Endothelial cell of umbilical vein (primary cell): ENCODE results near the gene NCBP1. TPM values are rescaled to one million over a fixed set of nuclear protein-coding genes. Genes with fewer than 3 reads are reported as not detected.

Experiments used
- BruUV-seq: library from RNA; stranded (reverse); fragments of 400-500 nt; replicated peaks from 2 replicates; lab custom pipeline; 2021; lab: Mats Ljungman, UMichigan
- CTCF ChIA-PET: fragments of 300-600, 350-600 bp; sonication (Branson Sonifier 250); formaldehyde crosslinking; loops from one replicate; lab custom pipeline; 2021; ENCODE audit warnings: antibody characterized with exemption, inconsistent platforms; lab: Charles Lee
- POLR2A ChIA-PET: fragments of 300-600, 350-600 bp; sonication (Branson Sonifier 250); formaldehyde crosslinking; loops from one replicate; lab custom pipeline; 2021; ENCODE audit warnings: antibody characterized with exemption, inconsistent platforms; lab: Charles Lee
- DNase-seq: peaks from one replicate; pipeline ENCODE4 v3.0.0-alpha.2; 2011; ENCODE audit warnings: low read depth, low spot score
- FAIRE-seq: peaks from 2 replicates; lab custom pipeline; 2011; peaks lifted over from hg19 to GRCh38; lab: Jason Lieb, UNC
- H2AFZ ChIP-seq: 2 replicates; pipeline ENCODE4 v1.6.0; 2012; ENCODE audit warnings: low read depth, low read length, control low read depth, inconsistent platforms
- H3K27ac ChIP-seq: 2 replicates; pipeline ENCODE4 v1.5.1; 2011; ENCODE audit warnings: low read depth, mild to moderate bottlenecking, control low read depth, low read length, moderate library complexity; ENCODE audit not compliant: insufficient read depth
- H3K27me3 ChIP-seq, 2 experiments: 2 replicates each; pipeline versions ENCODE4 v1.6.0 to v1.6.1; 2011; ENCODE audit warnings: low read length in 2 of 2, mixed read lengths in 1 of 2; ENCODE audit not compliant: control insufficient read depth in 2 of 2, insufficient read depth in 2 of 2
- H3K36me3 ChIP-seq, 2 experiments: 2 replicates in 1 of 2; 3 replicates in 1 of 2; pipeline ENCODE4 v1.5.1; 2011; ENCODE audit warnings: low read length in 2 of 2, mild to moderate bottlenecking in 1 of 2, moderate library complexity in 1 of 2; ENCODE audit not compliant: control insufficient read depth in 2 of 2, insufficient read depth in 2 of 2; ENCODE audit errors: extremely low read depth in 1 of 2
- H3K4me1 ChIP-seq: 3 replicates; pipeline ENCODE4 v1.5.1; 2011; ENCODE audit warnings: mild to moderate bottlenecking, low read length; ENCODE audit not compliant: control insufficient read depth, insufficient read depth; ENCODE audit errors: extremely low read depth
- H3K4me2 ChIP-seq: 2 replicates; pipeline ENCODE4 v1.6.1; 2011; ENCODE audit warnings: low read length, control low read depth, mixed read lengths; ENCODE audit not compliant: insufficient read depth
- H3K4me3 ChIP-seq, 3 experiments: fragments of 200-600 bp in 1 of 3; sonication (generic), shearing (Covaris generic) in 1 of 3; replicated peaks in 1 of 3; 2 replicates each; pipeline ENCODE4 v1.5.1; 2011 to 2016; ENCODE audit warnings: control low read depth in 3 of 3, low read length in 3 of 3, mild to moderate bottlenecking in 2 of 3, inconsistent platforms in 1 of 3, low read depth in 1 of 3, moderate library complexity in 1 of 3; ENCODE audit not compliant: insufficient read depth in 1 of 3
- H3K79me2 ChIP-seq: 2 replicates; pipeline ENCODE4 v1.6.0; 2012; ENCODE audit warnings: low read length, inconsistent platforms; ENCODE audit not compliant: control insufficient read depth, insufficient read depth
- H3K9ac ChIP-seq: replicated peaks from 2 replicates; pipeline ENCODE3; 2011; ENCODE audit warnings: low read length, control low read depth; ENCODE audit not compliant: insufficient read depth; ENCODE audit errors: extremely low read depth
- H3K9me1 ChIP-seq: replicated peaks from 3 replicates; pipeline ENCODE4 v1.6.0; 2011; ENCODE audit warnings: mild to moderate bottlenecking, low read length; ENCODE audit not compliant: control insufficient read depth, insufficient read depth; ENCODE audit errors: extremely low read depth
- H3K9me3 ChIP-seq: replicated peaks from 2 replicates; pipeline ENCODE4 v1.5.1; 2012; ENCODE audit warnings: low read length, inconsistent platforms; ENCODE audit not compliant: control insufficient read depth, insufficient read depth
- H4K20me1 ChIP-seq: replicated peaks from 2 replicates; pipeline ENCODE3; 2011; ENCODE audit warnings: mild to moderate bottlenecking, low read length; ENCODE audit not compliant: control insufficient read depth, insufficient read depth; ENCODE audit errors: extremely low read depth
- EZH2 ChIP-seq: IDR thresholded peaks from 2 replicates; pipeline ENCODE4 v1.6.1; 2012; ENCODE audit warnings: borderline replicate concordance, low read depth, mild to moderate bottlenecking, moderate library complexity, low read length, inconsistent platforms; ENCODE audit not compliant: severe bottlenecking
- FOS ChIP-seq: IDR thresholded peaks from 2 replicates; pipeline ENCODE4 v1.6.1; 2011; ENCODE audit warnings: mild to moderate bottlenecking, low read length, moderate library complexity, borderline replicate concordance; ENCODE audit not compliant: insufficient read depth
- GATA2 ChIP-seq: IDR thresholded peaks from 2 replicates; pipeline ENCODE4 v1.7.0; 2011; ENCODE audit warnings: low read depth, mild to moderate bottlenecking, moderate library complexity, mixed read lengths, low read length; ENCODE audit not compliant: insufficient read length, insufficient read depth
- JUN ChIP-seq: IDR thresholded peaks from 2 replicates; pipeline ENCODE4 v1.6.1; 2011; ENCODE audit warnings: borderline replicate concordance, low read depth; ENCODE audit not compliant: insufficient read length, insufficient read depth
- MYC ChIP-seq: IDR thresholded peaks from one replicate; pipeline ENCODE4 v1.6.1; 2011; ENCODE audit warnings: mild to moderate bottlenecking, low read depth, low read length
- POLR2A ChIP-seq: IDR thresholded peaks from 2 replicates; pipeline ENCODE4 v1.6.1; 2012; ENCODE audit warnings: low read depth, mild to moderate bottlenecking, control low read depth, low read length
- POLR2AphosphoS5 ChIP-seq: IDR thresholded peaks from 2 replicates; pipeline ENCODE4 v1.6.1; 2012; ENCODE audit warnings: low read depth, mild to moderate bottlenecking, control low read depth, low read length, moderate library complexity; ENCODE audit not compliant: insufficient read depth
- dilution Hi-C: fragments of 300-500 bp; cut with MboI; formaldehyde crosslinking; loops from one replicate; pipeline ENCODE4 v1.15.0; 2019; ENCODE audit warnings: low sequenced_read_pairs; ENCODE audit not compliant: extremely low pct_ligation_motif_present
- intact Hi-C: fragments of 100-400 bp; cut with micrococcal nuclease; formaldehyde crosslinking; loops from one replicate; pipeline ENCODE4 v1.10.0; 2022
- polyA plus RNA-seq, 4 experiments: library from polyadenylated mRNA; depleted of rRNA in 3 of 4; stranded (reverse) in 3 of 4; unstranded in 1 of 4; fragments of >200 nt; gene quantifications; 2 replicates each; pipeline versions ENCODE4 v1.2.1 to v1.2.3, GENCODE V29; 2011 to 2012; ENCODE audit warnings: missing spikeins in 1 of 4
- total RNA-seq: library from RNA; stranded (reverse); gene quantifications from 2 replicates; pipeline ENCODE4 v1.2.3, GENCODE V29; 2021
- TF ChIP-seq, protein P1 (sequence below): IDR thresholded peaks from 2 replicates; pipeline ENCODE4 v1.6.1; 2011; ENCODE audit not compliant: insufficient read depth, insufficient read length
- TF ChIP-seq, protein P2 (sequence below), 2 donors: IDR thresholded peaks; 1 replicate in 1 of 2; 2 replicates in 1 of 2; pipeline ENCODE4 v1.5.1; 2011; ENCODE audit warnings: low read length in 2 of 2, mild to moderate bottlenecking in 2 of 2, moderate library complexity in 2 of 2, control low read depth in 1 of 2, inconsistent platforms in 1 of 2, low read depth in 1 of 2; ENCODE audit not compliant: insufficient read depth in 1 of 2; ENCODE audit errors: extremely low read depth in 1 of 2

Gene NCBP1
- total and polyA plus RNA-seq, 2 donors (not counting 3 experiments of a cell fraction or from before 2014, with no cell fraction given), result 10.9 to 45.3 TPM

DNA sequence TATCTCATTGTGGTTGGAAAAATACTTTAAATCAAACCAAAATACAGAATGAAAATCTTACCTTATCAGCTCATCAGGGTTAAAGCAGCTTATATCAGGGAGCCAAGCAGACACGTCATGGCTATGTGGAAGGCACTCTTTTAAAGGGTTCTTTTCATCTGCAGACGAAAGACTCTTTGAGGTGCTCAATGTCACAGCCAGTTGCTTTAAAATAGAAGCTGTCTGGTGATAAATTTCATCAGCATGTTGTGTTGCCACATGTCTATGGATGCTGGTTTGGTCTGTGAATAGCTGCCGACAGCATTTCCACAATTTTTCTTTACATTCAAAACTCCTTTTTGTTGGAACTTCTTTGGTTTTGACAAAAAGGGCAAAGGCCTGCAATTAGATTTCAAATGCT, 8.0 kb upstream of the NCBP1 start:
- Histone ChIP-seq H3K79me2 (peaks cover 15% of the 10 kb centered on the region), H4K20me1 (no peaks in the 10 kb centered on the region), H3K4me2 (no peak overlapping the region), H3K27me3 (no peaks in the 10 kb centered on the region), H3K9ac (no peak overlapping the region), H3K9me3 (no peaks in the 10 kb centered on the region), H2AFZ (no peak overlapping the region), H3K36me3 (no peaks in the 10 kb centered on the region), H3K4me1 (no peaks in the 10 kb centered on the region), H3K9me1 (no peaks in the 10 kb centered on the region), H3K27ac (no peak overlapping the region), H3K4me3 (no peak overlapping the region)
- dilution Hi-C loops, result no loop called here
- CTCF ChIA-PET, result interaction anchor here (1.7 to 2.4 kb wide), 2 partner anchors 10 to 27 kb away, joined by 3 to 14 read pairs; no protein-coding TSS in a partner anchor
- TF ChIP-seq MYC (no peak), FOS (no peak), EZH2 (no peak), GATA2 (no peak), JUN (no peak), POLR2A (no peak), POLR2AphosphoS5 (no peak)
- TF ChIP-seq, protein P1, sequence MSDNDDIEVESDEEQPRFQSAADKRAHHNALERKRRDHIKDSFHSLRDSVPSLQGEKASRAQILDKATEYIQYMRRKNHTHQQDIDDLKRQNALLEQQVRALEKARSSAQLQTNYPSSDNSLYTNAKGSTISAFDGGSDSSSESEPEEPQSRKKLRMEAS, result no peak
- TF ChIP-seq, protein P2, sequence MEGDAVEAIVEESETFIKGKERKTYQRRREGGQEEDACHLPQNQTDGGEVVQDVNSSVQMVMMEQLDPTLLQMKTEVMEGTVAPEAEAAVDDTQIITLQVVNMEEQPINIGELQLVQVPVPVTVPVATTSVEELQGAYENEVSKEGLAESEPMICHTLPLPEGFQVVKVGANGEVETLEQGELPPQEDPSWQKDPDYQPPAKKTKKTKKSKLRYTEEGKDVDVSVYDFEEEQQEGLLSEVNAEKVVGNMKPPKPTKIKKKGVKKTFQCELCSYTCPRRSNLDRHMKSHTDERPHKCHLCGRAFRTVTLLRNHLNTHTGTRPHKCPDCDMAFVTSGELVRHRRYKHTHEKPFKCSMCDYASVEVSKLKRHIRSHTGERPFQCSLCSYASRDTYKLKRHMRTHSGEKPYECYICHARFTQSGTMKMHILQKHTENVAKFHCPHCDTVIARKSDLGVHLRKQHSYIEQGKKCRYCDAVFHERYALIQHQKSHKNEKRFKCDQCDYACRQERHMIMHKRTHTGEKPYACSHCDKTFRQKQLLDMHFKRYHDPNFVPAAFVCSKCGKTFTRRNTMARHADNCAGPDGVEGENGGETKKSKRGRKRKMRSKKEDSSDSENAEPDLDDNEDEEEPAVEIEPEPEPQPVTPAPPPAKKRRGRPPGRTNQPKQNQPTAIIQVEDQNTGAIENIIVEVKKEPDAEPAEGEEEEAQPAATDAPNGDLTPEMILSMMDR (IDR thresholded peaks at IDR 0.05; ENCODE audit: extremely low read depth in 1 of 2, insufficient read depth in 1 of 2, low read depth in 1 of 2, low read length in 2 of 2), result no peak
- no peak for FAIRE-seq
- POLR2A ChIA-PET, result no interaction called here
- intact Hi-C loops, result no loop called here
- BruUV-seq, result no TSS peak
- DNase-seq, result no peak
